ENCODE results near the gene SYNC.

The SYNC gene

DNA sequence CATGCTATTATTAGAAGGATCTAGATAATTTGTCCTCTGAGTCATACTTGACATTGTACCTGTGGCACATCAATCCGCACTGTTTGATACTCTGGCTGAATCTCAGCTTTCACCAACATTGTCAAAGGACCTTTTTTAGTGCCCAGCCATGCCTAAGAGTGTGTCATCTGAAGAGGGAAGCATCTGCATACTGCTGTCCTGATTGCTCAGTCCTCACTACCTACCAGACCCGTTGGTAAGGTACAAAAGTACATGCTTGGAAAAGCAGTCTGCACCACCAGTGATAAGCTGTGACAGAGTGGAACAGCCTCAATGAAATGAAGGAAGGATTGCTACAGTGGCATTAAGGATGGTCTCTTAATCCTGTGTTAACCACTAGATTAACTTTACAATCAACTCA lies 17.1 kb downstream of the SYNC start:
- no peak overlapping the region for H3K4me2 ChIP-seq (ENCODE audit: low read length)
- H3K9me3 ChIP-seq (ENCODE audit: control insufficient read depth, insufficient read depth, low read length), result no peaks in the 10 kb centered on the region
- H3K79me2 ChIP-seq (ENCODE audit: control insufficient read depth, low read length), result no peaks in the 10 kb centered on the region
- peaks cover 38% of the 10 kb centered on the region for H3F3A ChIP-seq (ENCODE audit: control insufficient read depth, insufficient read depth)
- no peak for TF ChIP-seq EZH2phosphoT487 (IDR thresholded peaks at IDR 0.05; ENCODE audit: borderline replicate concordance, low read length)
- TF ChIP-seq, protein P1, sequence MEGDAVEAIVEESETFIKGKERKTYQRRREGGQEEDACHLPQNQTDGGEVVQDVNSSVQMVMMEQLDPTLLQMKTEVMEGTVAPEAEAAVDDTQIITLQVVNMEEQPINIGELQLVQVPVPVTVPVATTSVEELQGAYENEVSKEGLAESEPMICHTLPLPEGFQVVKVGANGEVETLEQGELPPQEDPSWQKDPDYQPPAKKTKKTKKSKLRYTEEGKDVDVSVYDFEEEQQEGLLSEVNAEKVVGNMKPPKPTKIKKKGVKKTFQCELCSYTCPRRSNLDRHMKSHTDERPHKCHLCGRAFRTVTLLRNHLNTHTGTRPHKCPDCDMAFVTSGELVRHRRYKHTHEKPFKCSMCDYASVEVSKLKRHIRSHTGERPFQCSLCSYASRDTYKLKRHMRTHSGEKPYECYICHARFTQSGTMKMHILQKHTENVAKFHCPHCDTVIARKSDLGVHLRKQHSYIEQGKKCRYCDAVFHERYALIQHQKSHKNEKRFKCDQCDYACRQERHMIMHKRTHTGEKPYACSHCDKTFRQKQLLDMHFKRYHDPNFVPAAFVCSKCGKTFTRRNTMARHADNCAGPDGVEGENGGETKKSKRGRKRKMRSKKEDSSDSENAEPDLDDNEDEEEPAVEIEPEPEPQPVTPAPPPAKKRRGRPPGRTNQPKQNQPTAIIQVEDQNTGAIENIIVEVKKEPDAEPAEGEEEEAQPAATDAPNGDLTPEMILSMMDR (IDR thresholded peaks at IDR 0.05; ENCODE audit: low read depth, low read length, poor library complexity, severe bottlenecking), result no peak
- no peaks in the 10 kb centered on the region for H3K27me3 ChIP-seq (ENCODE audit: control insufficient read depth, low read length)
- H4K20me1 ChIP-seq (ENCODE audit: control insufficient read depth, insufficient read depth, low read depth, low read length), result peaks cover 4% of the 10 kb centered on the region; the same call in 1 of the 2 replicates
- no peak overlapping the region for H3K27ac ChIP-seq (ENCODE audit: low read depth, low read length)
- H3K9me2 ChIP-seq (replicated peaks; ENCODE audit: control insufficient read depth, low read length), result no peaks in the 10 kb centered on the region
- H3K36me3 ChIP-seq (ENCODE audit: control insufficient read depth, low read length), result peaks cover 58% of the 10 kb centered on the region
- H3K4me3 ChIP-seq (ENCODE audit: low read length), result no peak overlapping the region
- no peaks in the 10 kb centered on the region for H3K4me1 ChIP-seq (ENCODE audit: control insufficient read depth, low read length)

DNA sequence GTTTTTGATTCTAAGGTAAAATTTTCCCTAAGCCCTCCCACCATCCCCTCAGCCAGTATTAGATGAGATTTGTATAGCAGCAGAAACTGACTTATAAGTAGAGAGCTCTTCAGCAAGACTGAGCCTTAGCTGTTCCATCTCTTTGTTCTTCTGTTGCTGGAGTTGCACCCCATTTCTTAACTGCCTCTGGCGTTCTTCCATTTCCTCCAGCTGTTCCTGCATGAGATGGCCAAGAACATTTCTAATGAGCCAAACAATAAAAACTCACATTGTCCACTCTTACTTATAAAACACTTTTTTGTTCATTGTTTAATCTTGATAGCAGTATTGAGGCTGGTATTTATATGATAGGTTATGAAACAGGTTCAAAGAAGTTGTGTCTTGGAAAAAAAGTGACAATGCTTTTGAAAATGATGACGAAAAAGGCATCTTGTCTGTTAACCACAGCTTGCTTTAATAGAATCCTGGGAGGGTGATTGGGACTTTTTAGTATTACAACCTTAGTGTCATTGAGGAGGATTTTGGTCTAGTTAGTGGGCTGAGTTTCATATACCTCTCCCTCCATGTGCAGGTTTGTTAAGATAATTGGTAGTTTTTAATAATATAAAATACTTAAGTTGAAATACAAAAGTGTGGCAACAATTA lies 18.3 kb downstream of the SYNC start:
- no peaks in the 10 kb centered on the region for H3K9me3 ChIP-seq (ENCODE audit: control insufficient read depth, insufficient read depth, low read length)
- no peaks in the 10 kb centered on the region for H3K4me1 ChIP-seq (ENCODE audit: control insufficient read depth, low read length)
- no peak overlapping the region for H3K4me2 ChIP-seq (ENCODE audit: low read length)
- peaks cover 38% of the 10 kb centered on the region for H3F3A ChIP-seq (ENCODE audit: control insufficient read depth, insufficient read depth)
- H3K9me2 ChIP-seq (replicated peaks; ENCODE audit: control insufficient read depth, low read length), result no peaks in the 10 kb centered on the region
- H3K36me3 ChIP-seq (ENCODE audit: control insufficient read depth, low read length), result peaks cover 66% of the 10 kb centered on the region
- H3K79me2 ChIP-seq (ENCODE audit: control insufficient read depth, low read length), result no peaks in the 10 kb centered on the region
- H4K20me1 ChIP-seq (ENCODE audit: control insufficient read depth, insufficient read depth, low read depth, low read length), result peaks cover 4% of the 10 kb centered on the region; the same call in 1 of the 2 replicates
- H3K27me3 ChIP-seq (ENCODE audit: control insufficient read depth, low read length), result no peaks in the 10 kb centered on the region
- TF ChIP-seq, protein P1 (IDR thresholded peaks at IDR 0.05; ENCODE audit: low read depth, low read length, poor library complexity, severe bottlenecking), result no peak
- no peak for TF ChIP-seq EZH2phosphoT487 (IDR thresholded peaks at IDR 0.05; ENCODE audit: borderline replicate concordance, low read length)
- no peak overlapping the region for H3K27ac ChIP-seq (ENCODE audit: low read depth, low read length)
- no peak overlapping the region for H3K4me3 ChIP-seq (ENCODE audit: low read length)

DNA sequence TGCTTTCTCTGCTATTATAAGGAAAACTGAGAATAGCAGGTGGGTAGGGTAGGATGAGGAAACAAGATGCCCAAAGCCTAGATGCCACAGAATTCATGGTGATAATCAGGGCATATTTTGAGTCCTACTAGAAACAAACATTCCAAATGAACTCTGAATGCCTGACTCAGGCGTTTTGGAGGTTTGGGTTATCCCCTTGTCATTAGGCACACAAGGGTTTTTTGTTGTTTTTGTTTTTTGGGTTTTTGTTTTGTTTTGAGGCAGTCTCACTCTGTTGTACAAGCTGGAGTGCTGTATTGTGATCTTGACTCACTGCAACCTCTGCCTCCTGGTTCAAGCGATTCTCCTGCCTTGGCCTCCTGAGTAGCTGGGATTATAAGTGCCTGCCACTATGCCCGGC lies 19.2 kb downstream of the SYNC start:
- H3K9me2 ChIP-seq (replicated peaks; ENCODE audit: control insufficient read depth, low read length), result no peaks in the 10 kb centered on the region
- H3K36me3 ChIP-seq (ENCODE audit: control insufficient read depth, low read length), result peaks cover 75% of the 10 kb centered on the region
- TF ChIP-seq, protein P1 (IDR thresholded peaks at IDR 0.05; ENCODE audit: low read depth, low read length, poor library complexity, severe bottlenecking), result no peak
- no peak for TF ChIP-seq EZH2phosphoT487 (IDR thresholded peaks at IDR 0.05; ENCODE audit: borderline replicate concordance, low read length)
- no peaks in the 10 kb centered on the region for H3K27me3 ChIP-seq (ENCODE audit: control insufficient read depth, low read length)
- H3K79me2 ChIP-seq (ENCODE audit: control insufficient read depth, low read length), result no peaks in the 10 kb centered on the region
- H3K27ac ChIP-seq (ENCODE audit: low read depth, low read length), result no peak overlapping the region
- peaks cover 38% of the 10 kb centered on the region for H3F3A ChIP-seq (ENCODE audit: control insufficient read depth, insufficient read depth)
- no peak overlapping the region for H3K4me2 ChIP-seq (ENCODE audit: low read length)
- no peaks in the 10 kb centered on the region for H3K9me3 ChIP-seq (ENCODE audit: control insufficient read depth, insufficient read depth, low read length)
- peaks cover 4% of the 10 kb centered on the region; the same call in 1 of the 2 replicates for H4K20me1 ChIP-seq (ENCODE audit: control insufficient read depth, insufficient read depth, low read depth, low read length)
- no peak overlapping the region for H3K4me3 ChIP-seq (ENCODE audit: low read length)
- H3K4me1 ChIP-seq (ENCODE audit: control insufficient read depth, low read length), result no peaks in the 10 kb centered on the region

Measured in DOHH2 (cell line).